ENCODE measurements around the gene POC1A. TPM values are rescaled to one million over a fixed set of nuclear protein-coding genes. Genes with fewer than 3 reads are reported as not detected.
"Not testable (repeated sequence)": the region's sequence is repeated elsewhere in the genome, so short reads cannot be mapped to it uniquely, and the experiment has no call there.

Gene POC1A
- total RNA-seq, 1 donor from 2014 or later, result 3.7 TPM

DNA sequence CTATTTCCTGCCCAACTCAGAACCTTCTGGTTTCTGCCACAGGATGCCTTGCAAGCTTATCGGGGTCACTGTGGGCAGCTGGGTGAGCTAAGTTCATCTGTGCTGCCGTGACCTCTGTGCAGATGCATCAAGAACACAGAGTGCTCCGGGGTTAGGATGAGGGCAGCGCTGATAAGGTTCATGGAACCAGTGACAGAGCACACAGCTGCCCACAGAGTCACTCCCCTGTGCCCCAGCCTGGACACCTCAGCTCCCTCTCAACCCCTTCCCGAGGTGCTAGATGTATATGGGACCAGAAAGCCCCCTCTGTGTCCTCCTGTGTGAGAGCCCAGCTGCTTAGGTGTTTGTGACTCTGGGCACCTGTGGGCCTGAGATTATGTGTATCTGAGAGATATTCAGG lies 28.0 kb upstream of the POC1A start:
- H3K27ac ChIP-seq (ENCODE audit: low read depth, low read length), result no peak overlapping the region
- H3K4me3 ChIP-seq (ENCODE audit: insufficient read depth, low read depth, low read length), result no peak overlapping the region
- no peaks in the 10 kb centered on the region for H3K4me1 ChIP-seq (ENCODE audit: insufficient read depth, low read length)
- Mint-ChIP-seq H3K27me3 (ENCODE audit: low read depth, unreplicated experiment) (peaks cover 25% of the 10 kb centered on the region), H3K4me3 (ENCODE audit: unreplicated experiment) (no peak overlapping the region), H3K27ac (ENCODE audit: unreplicated experiment) (no peak overlapping the region), H3K4me1 (ENCODE audit: low read depth, unreplicated experiment) (peaks cover 1% of the 10 kb centered on the region), H3K36me3 (ENCODE audit: low read depth, unreplicated experiment) (no peaks in the 10 kb centered on the region), H3K9me3 (ENCODE audit: unreplicated experiment) (peaks cover 6% of the 10 kb centered on the region)
- H3K27me3 ChIP-seq (ENCODE audit: insufficient read depth, low read length), result no peaks in the 10 kb centered on the region
- H3K4me2 ChIP-seq (ENCODE audit: low read length), result no peak overlapping the region
- DNase-seq (ENCODE audit: low read depth) (no peak), FAIRE-seq (no peak)
- no peaks in the 10 kb centered on the region for H3K9me3 ChIP-seq (ENCODE audit: insufficient read depth, low read depth, low read length)
- no peak overlapping the region for H3K9ac ChIP-seq (ENCODE audit: low read length)
- H2AFZ ChIP-seq (ENCODE audit: low read depth, low read length), result no peak overlapping the region
- TF ChIP-seq EZH2 (IDR thresholded peaks at IDR 0.05; ENCODE audit: insufficient read depth, low read length), result no peak
- TF ChIP-seq, protein P1, sequence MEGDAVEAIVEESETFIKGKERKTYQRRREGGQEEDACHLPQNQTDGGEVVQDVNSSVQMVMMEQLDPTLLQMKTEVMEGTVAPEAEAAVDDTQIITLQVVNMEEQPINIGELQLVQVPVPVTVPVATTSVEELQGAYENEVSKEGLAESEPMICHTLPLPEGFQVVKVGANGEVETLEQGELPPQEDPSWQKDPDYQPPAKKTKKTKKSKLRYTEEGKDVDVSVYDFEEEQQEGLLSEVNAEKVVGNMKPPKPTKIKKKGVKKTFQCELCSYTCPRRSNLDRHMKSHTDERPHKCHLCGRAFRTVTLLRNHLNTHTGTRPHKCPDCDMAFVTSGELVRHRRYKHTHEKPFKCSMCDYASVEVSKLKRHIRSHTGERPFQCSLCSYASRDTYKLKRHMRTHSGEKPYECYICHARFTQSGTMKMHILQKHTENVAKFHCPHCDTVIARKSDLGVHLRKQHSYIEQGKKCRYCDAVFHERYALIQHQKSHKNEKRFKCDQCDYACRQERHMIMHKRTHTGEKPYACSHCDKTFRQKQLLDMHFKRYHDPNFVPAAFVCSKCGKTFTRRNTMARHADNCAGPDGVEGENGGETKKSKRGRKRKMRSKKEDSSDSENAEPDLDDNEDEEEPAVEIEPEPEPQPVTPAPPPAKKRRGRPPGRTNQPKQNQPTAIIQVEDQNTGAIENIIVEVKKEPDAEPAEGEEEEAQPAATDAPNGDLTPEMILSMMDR (IDR thresholded peaks at IDR 0.05; ENCODE audit: insufficient read depth, low read depth, low read length), result no peak
- no peaks in the 10 kb centered on the region for H4K20me1 ChIP-seq (ENCODE audit: insufficient read depth, low read length)
- H3K36me3 ChIP-seq (ENCODE audit: insufficient read depth, low read length), result no peaks in the 10 kb centered on the region
- no peaks in the 10 kb centered on the region for H3K79me2 ChIP-seq (ENCODE audit: insufficient read depth, low read length)

DNA sequence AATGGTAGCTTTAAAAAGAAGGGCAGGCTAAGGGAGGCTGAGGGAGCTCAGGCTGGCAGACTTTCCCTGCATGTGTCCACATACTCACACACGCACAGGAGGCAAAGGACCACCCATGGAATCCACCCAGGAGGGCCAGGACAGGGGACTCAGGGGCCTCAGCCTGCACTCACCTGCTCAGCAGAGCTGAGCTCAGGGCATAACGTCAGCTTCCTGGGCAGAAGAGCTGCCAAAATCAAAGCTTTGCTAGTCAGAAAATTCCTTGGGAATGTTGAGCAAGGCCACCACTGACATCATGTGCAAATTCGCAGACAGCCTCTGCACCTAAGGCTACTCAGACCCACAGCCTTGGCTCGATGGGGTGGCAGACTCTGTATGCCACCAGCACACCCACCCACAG lies 27.3 kb upstream of the POC1A start:
- H3K9ac ChIP-seq (ENCODE audit: low read length), result no peak overlapping the region
- H3K4me2 ChIP-seq (ENCODE audit: low read length), result no peak overlapping the region
- H3K79me2 ChIP-seq (ENCODE audit: insufficient read depth, low read length), result no peaks in the 10 kb centered on the region
- no peaks in the 10 kb centered on the region for H4K20me1 ChIP-seq (ENCODE audit: insufficient read depth, low read length)
- TF ChIP-seq EZH2 (IDR thresholded peaks at IDR 0.05; ENCODE audit: insufficient read depth, low read length), result no peak
- TF ChIP-seq, protein P1 (IDR thresholded peaks at IDR 0.05; ENCODE audit: insufficient read depth, low read depth, low read length), result no peak
- Mint-ChIP-seq H3K36me3 (ENCODE audit: low read depth, unreplicated experiment) (no peaks in the 10 kb centered on the region), H3K4me1 (ENCODE audit: low read depth, unreplicated experiment) (peaks cover 1% of the 10 kb centered on the region), H3K27me3 (ENCODE audit: low read depth, unreplicated experiment) (peaks cover 25% of the 10 kb centered on the region), H3K27ac (ENCODE audit: unreplicated experiment) (no peak overlapping the region), H3K9me3 (ENCODE audit: unreplicated experiment) (peaks cover 3% of the 10 kb centered on the region), H3K4me3 (ENCODE audit: unreplicated experiment) (no peak overlapping the region)
- H3K9me3 ChIP-seq (ENCODE audit: insufficient read depth, low read depth, low read length), result no peaks in the 10 kb centered on the region
- H2AFZ ChIP-seq (ENCODE audit: low read depth, low read length), result no peak overlapping the region
- peak; percentile 60 for DNase-seq (ENCODE audit: low read depth)
- H3K36me3 ChIP-seq (ENCODE audit: insufficient read depth, low read length), result no peaks in the 10 kb centered on the region
- no peak overlapping the region for H3K4me3 ChIP-seq (ENCODE audit: insufficient read depth, low read depth, low read length)
- no peaks in the 10 kb centered on the region for H3K4me1 ChIP-seq (ENCODE audit: insufficient read depth, low read length)
- H3K27ac ChIP-seq (ENCODE audit: low read depth, low read length), result no peak overlapping the region
- FAIRE-seq, result no peak
- no peaks in the 10 kb centered on the region for H3K27me3 ChIP-seq (ENCODE audit: insufficient read depth, low read length)

DNA sequence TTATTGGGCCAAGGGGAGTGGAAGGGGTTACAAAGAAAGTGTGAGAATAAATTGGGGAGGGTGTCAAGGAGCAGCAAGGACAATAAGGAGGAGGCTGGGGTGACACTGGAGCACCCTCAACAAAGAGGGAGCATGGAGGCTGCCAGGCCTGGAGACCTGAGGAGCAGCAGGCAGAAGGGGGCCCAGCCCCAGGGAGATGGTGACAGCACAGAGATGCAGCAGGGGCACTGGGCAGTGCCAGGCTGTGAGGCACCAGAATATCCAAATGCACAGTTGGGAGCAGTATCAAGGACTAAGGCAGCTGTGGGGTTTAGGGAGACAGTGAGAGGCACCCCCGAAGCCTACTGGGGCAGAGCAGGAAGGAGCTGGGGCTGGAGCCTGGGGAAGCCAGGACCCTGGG lies 24.3 kb upstream of the POC1A start:
- TF ChIP-seq, protein P1 (IDR thresholded peaks at IDR 0.05; ENCODE audit: insufficient read depth, low read depth, low read length), result no peak
- no peak for TF ChIP-seq EZH2 (IDR thresholded peaks at IDR 0.05; ENCODE audit: insufficient read depth, low read length)
- peaks cover 1% of the 10 kb centered on the region for H3K9me3 Mint-ChIP-seq (ENCODE audit: unreplicated experiment)
- Histone ChIP-seq H3K79me2 (ENCODE audit: insufficient read depth, low read length) (no peaks in the 10 kb centered on the region), H3K4me3 (ENCODE audit: insufficient read depth, low read depth, low read length) (no peak overlapping the region), H3K4me1 (ENCODE audit: insufficient read depth, low read length) (no peaks in the 10 kb centered on the region), H3K27ac (ENCODE audit: low read depth, low read length) (no peak overlapping the region), H3K9ac (ENCODE audit: low read length) (no peak overlapping the region), H3K27me3 (ENCODE audit: insufficient read depth, low read length) (no peaks in the 10 kb centered on the region), H2AFZ (ENCODE audit: low read depth, low read length) (no peak overlapping the region), H3K9me3 (ENCODE audit: insufficient read depth, low read depth, low read length) (no peaks in the 10 kb centered on the region), H3K36me3 (ENCODE audit: insufficient read depth, low read length) (no peaks in the 10 kb centered on the region), H4K20me1 (ENCODE audit: insufficient read depth, low read length) (no peaks in the 10 kb centered on the region), H3K4me2 (ENCODE audit: low read length) (no peak overlapping the region)
- no peak for DNase-seq (ENCODE audit: low read depth)
- no peak overlapping the region for H3K4me3 Mint-ChIP-seq (ENCODE audit: unreplicated experiment)
- H3K36me3 Mint-ChIP-seq (ENCODE audit: low read depth, unreplicated experiment), result peaks cover 2% of the 10 kb centered on the region
- no peak for FAIRE-seq
- peaks cover 1% of the 10 kb centered on the region for H3K4me1 Mint-ChIP-seq (ENCODE audit: low read depth, unreplicated experiment)
- H3K27ac Mint-ChIP-seq (ENCODE audit: unreplicated experiment), result no peak overlapping the region
- peaks cover 33% of the 10 kb centered on the region for H3K27me3 Mint-ChIP-seq (ENCODE audit: low read depth, unreplicated experiment)

DNA sequence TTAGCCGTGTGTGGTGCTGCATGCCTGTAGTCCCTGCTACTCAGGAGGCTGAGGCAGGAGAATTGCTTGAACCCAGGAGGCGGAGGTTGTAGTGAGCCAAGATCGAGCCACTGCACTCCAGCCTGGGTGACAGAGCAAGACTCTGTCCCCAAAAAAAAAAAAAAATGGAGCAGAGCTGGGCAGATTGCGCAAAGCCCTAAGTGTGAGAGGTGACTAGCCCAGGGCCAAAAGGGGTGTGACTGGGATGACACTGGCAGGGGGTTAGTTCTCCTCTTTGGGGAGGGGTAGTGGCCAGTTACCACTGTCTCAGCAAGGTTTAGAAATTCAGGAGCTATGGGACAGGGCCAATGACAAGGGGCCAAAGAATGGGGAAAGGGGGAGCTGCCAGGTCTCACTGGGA lies 23.9 kb upstream of the POC1A start:
- H3K27me3 Mint-ChIP-seq (ENCODE audit: low read depth, unreplicated experiment), result peaks cover 33% of the 10 kb centered on the region
- not testable (repeated sequence) for H4K20me1 ChIP-seq (ENCODE audit: insufficient read depth, low read length); H3K27ac Mint-ChIP-seq (ENCODE audit: unreplicated experiment); H3K4me1 Mint-ChIP-seq (ENCODE audit: low read depth, unreplicated experiment); H3K4me2 ChIP-seq (ENCODE audit: low read length); DNase-seq (ENCODE audit: low read depth); H3K27ac ChIP-seq (ENCODE audit: low read depth, low read length); H3K9me3 ChIP-seq (ENCODE audit: insufficient read depth, low read depth, low read length); H3K9me3 Mint-ChIP-seq (ENCODE audit: unreplicated experiment); H3K4me3 ChIP-seq (ENCODE audit: insufficient read depth, low read depth, low read length); H3K9ac ChIP-seq (ENCODE audit: low read length); H3K4me3 Mint-ChIP-seq (ENCODE audit: unreplicated experiment); H3K27me3 ChIP-seq (ENCODE audit: insufficient read depth, low read length); H3K36me3 ChIP-seq (ENCODE audit: insufficient read depth, low read length); FAIRE-seq; H3K36me3 Mint-ChIP-seq (ENCODE audit: low read depth, unreplicated experiment); H3K79me2 ChIP-seq (ENCODE audit: insufficient read depth, low read length); H3K4me1 ChIP-seq (ENCODE audit: insufficient read depth, low read length); H2AFZ ChIP-seq (ENCODE audit: low read depth, low read length)
